SKM-1 treated with dmso at 0.1 percent for 144 hours (cell line): ENCODE measurements around the gene SLCO3A1.

Experiments used
- DNase-seq: peaks from one replicate; lab custom pipeline; 2025; ENCODE audit not compliant: unreplicated experiment; lab: John Stamatoyannopoulos, UW

SLCO3A1 gene

DNA sequence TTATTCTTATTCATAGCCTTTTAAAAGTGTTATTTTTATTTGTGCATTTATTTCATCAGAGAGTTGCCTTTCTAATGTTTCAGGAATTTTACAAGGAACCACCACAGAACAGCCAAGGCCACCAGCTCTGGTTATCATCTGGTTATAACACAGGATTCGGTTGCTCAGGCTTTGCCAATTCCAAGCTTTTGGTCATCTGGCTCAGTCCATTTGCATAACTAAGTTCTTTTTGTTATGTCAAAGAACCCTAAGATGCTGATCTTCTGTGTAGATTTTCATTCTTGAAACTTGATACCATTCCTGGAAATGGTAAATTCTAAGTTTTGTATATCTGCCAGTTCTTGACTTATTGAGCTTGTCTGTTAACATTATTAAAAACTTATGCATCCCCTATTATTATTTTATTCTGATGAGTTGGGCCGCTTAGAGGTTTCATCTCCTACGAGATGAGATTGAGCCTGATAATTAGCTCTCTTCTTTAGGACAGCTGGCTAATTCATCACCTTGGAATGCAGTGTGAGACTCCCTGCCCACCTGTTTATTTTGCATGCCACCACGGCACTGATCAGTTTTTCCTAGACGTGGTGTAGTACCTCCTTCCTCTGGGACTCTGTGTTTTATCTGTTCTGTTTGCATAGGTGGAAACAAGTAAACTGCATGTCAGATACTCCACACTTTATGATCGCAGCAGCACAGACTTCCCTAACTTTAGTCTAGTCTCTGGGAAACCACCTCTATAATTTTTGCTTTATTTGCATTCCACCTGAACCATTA is 264.8 kb downstream of the SLCO3A1 start:
- no peak for DNase-seq

DNA sequence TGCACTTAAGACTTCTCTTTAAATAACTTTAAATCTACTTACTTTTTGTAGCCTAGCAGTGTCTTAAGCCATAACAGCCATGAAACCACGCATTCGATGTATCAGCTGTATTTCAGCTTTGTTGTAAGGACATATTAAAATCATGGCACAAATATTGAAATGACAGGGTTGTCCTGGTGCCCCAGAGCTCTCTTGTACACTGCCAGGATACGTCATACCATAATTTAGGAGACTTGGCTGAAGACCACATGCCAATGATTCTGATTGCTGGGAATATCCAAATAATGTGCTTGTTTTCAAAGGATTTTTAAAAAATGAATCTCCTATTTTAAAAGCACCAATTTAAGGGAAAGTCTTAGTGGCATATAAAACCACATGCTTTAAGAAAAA is 265.4 kb downstream of the SLCO3A1 start:
- no peak for DNase-seq

DNA sequence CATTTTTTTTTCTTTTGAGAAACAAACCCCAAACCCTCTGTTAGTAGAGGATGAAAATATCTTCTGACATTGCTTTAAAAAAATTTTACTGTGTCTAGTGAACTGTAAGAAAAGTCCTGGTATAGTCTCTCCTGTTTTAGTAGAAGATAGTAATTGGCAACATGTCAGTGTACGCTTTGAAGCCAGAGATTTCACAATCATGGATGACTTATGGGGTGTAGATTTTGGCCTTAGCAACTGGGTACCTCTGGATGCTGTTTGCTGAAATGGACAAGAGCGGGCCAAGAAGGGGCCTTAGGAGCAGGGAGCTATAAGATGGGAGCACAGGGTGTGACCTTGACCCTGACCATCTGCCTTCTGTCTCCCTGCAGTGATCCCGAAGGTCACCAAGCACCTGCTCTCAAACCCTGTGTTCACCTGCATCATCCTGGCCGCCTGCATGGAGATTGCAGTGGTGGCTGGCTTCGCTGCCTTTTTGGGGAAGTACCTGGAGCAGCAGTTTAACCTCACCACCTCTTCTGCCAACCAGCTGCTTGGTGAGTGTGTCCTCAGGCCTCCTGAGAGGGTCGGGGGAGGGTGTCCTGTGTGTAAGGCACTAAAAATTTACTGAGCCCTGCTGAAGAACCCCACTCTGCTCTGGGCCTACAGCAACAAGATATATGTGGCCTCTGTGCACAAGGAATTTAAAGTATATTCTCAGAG is 266.7 kb downstream of the SLCO3A1 start:
- DNase-seq = no peak

DNA sequence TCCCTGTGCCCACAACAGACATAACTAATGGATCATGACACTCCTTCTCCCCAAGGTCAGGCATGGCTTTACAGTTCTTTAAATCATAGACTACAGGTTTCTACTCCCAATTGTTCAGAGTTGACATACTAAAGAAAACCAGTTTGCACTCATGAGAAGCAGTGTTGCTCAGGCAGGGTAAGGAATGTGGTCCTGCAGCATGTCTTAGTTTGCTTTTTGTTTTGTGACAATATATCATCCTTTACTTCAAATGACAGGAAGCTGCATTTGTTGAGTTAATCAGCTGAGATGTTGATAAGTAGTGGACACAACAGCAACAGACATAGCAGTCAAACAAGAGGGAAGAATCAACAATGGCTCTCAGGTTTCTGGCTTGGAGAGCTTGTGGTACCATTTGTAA is 267.5 kb downstream of the SLCO3A1 start:
- DNase-seq = no peak

DNA sequence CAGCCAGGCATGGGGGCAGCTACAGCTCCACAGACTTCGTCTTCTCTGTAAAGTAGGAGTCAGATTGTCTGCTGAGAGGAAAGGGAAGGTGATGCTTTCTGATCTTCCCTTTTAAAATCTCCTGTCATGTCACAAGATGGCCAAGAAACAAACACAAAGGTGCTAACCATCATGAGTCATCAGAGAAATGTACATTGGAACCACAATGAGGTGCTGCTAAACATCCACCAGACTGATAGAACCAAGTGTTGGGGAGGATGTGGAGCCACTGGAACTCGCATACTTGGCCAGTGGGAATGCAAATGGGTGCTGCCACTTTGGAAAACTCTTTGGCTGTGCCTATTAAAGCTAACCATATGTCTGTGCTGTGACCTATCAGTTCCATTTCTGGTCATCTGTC is 268.8 kb downstream of the SLCO3A1 start:
- DNase-seq = no peak

DNA sequence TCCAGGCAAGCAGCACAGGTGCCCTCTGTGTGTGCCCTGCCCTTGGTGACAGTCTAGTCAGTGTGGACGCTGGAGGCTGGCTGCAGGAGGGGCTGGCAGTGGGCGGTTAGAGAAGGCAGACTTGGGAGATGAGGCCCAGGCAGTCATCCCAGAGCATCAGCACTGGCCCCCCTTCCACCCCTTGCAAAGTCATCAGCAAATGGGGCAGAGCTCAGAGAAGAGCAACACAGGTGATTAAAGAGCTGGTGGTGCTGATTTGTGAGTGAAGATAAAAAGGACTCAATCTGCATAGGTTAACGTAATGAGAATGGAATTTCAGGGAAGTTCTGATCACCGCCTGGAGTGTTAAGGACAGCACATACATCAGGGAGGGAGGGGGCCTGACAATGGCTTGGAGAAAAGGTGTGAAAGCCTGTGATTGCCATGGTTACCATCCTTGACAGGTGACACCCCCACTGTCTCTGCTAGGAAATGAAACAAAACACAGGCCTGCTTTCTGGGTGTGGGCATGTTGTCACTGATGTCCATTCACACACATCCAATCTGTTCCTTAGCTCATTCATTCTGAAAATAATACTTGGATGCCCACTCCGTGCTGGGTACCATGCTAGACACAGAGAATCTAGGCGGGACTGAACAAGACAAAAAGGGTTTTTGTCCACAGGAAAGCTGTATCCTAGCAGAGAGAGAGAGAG is 270.6 kb downstream of the SLCO3A1 start:
- no peak for DNase-seq

DNA sequence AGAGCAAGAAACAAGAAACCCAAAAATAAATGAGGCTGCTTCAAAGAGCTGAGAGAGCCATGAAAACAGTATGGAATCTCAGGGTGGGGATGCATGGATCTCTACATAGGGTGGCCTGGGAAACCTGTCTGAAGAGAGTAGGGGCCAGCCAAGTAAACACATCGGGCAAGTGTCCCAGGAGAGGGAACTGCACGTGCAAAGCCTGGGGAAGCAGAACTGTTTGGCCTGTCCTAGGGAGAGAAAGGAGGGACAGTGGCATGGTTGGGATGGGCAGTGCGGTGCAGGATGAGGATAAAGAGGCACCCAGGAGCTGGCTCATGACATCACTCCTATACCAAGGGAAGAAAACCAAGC is 271.1 kb downstream of the SLCO3A1 start:
- DNase-seq = no peak

DNA sequence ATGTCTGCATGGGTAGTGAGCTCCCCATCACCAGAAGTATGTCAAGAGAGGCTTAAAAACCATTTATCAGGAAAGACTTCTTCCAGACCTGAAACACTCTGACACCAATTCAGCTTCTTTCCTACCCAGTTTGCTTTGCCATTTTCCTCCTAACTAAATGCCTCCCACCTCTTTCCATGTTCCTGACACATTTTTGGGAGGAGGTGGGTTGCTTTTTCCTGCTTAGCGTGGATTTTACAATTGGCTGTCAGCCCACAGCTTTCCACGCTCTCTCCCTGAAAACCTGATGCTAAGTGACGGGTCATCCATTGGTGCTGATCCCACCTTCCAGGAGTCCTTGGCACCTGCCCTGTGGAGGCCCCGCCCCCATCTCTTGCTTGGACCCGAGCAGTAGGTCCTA is 275.3 kb downstream of the SLCO3A1 start:
- DNase-seq = no peak

DNA sequence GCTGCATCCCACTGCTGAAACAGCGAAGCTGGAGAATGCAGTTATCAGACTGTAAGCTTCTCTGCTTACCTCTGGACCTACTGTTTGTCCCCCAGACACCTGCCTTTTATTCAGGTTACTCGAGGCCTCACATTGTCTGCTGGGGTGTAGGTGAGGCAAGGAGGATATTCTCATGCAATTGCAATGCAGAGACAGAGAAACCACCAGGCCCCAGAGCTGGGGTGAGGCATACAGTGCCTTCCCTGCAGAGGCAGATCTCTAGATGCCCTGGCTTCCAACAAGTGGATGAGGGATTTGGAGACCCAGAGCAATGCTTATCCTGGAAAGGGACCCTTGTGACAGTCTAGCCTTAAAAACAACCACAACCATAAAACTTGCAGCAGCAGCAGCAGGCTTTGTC is 276.7 kb downstream of the SLCO3A1 start:
- DNase-seq = no peak

DNA sequence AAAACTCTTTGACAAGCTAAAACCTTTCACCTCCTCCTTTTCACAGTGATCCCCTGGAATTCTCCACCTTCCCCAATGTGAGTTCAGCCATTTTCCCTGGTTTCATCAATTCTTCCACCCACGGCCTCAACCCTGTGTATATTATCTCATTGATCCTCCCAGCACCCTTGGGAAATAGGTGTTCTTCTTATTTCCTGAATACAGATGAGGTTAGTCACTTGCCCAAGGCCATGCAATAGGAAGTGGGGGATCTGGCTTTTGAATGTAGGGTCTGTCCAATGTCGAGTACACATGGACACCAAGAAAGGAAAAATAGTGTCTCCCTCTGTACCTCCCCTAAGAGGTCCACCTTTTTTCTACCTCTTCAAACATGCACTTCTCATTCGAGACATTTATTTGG is 277.4 kb downstream of the SLCO3A1 start:
- no peak for DNase-seq

DNA sequence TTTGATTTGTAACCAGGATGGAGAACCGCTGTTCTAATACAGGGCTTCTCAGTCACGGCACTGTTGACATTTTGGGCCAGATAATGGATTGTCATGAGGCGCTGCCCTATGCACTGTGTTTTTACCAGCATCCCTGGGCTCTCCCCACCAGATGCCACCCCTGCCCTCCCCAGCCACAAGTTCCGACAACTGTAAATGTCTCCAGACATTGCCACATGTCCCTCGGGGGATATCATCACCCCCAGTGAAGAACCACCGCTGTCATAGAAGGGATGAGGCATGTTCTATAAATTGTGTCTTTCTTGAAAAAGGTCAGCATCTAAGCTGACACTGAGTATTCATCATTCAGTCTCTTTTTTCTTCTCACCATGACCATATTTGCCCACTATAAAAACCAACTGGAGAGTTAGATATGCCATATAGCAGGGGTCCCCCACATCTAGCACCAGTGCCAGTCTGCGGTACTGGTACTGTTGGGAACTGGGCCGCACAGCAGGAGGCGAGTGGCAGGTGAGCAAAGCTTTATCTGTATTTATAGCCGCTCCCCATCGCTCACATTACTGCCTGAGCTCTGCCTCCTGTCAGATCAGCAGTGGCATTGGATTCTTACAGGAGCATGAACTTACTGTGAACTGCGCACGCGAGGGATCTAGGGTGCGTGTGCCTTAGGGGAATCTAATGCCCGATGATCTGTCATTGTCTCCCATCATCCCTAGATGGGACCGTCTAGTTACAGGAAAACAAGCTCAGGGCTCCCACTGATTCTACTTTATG is 279.7 kb downstream of the SLCO3A1 start:
- DNase-seq = no peak

DNA sequence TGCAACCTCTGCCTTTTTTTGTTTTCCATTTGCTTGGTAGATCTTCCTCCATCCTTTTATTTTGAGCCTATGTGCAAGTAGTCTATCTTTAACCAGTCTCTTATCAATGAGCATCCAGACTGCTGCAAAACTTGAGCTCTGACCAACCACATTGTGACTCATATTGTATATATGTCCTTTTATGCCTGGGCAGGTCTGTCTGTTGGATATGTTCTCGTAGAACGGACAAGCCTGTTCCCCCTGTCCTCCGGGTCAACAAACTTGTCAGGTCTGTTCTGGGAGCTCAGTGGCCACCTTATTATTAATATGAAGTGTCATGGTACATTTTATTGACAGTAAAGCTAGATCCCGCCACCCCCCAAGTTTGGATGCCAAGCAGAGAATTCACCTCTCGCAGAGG is 287.3 kb downstream of the SLCO3A1 start:
- DNase-seq = no peak

DNA sequence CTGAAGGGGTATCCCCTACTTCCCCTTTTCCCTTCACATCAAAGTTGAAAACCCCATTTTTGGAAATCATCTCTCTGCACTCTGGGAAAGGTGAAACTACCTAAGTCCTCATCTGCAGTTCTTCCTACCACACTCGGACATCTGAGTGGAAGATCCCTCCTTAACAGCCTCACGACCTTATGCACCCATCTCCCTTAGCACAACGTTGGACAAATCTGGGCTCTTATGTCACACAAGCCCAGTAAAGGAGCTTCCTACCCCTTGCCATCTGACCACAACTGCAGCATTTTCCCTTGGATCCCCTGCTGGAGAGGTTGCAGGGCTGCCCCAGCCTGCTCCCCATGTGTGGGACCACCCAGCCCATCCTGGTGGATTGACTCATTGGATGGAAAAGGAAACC is 288.1 kb downstream of the SLCO3A1 start:
- no peak for DNase-seq

DNA sequence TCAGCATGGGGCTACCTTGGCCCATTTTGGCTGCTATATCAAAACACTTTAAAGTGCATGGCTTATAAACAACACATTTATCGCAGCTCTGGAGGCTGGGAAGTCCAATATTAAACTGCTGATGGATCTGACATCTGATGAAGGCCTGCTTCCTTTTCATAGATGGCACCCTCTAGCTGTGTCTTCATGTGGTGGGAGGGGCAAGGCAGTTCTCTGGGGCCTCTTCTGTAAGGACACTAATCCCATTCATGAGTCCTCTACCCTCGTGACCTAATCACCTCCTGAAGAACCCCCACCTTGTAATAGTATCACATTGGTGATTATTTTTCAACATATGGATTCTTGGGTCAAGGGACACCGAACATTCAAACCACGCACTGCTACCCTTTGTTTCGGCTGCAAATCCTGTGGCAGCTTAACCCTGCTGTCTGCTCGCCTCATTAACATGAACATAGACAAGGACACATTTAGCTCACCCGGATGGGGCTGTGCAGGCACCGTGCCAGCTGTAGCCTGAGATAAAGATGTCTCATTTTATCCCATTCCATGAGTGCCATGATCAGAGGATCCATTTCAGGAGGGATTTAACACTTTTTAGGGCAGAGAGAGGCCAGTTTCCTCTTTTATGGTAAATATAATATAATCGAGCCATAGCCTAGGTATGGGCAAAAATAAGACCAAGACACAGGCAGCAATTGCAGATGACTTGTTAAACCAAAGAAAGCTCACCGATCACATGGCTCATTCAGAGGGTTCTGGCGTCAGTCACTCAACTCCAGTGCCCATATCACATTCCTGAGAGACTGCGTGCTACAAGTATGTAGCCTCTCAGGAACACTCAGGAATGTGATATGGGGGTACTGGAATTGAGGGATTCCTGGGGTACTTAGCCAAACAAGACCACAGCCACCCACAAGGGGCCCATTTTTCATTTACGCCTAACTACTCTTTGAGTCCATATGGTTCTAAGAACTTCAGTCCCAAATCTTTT is 289.0 kb downstream of the SLCO3A1 start:
- DNase-seq = no peak

DNA sequence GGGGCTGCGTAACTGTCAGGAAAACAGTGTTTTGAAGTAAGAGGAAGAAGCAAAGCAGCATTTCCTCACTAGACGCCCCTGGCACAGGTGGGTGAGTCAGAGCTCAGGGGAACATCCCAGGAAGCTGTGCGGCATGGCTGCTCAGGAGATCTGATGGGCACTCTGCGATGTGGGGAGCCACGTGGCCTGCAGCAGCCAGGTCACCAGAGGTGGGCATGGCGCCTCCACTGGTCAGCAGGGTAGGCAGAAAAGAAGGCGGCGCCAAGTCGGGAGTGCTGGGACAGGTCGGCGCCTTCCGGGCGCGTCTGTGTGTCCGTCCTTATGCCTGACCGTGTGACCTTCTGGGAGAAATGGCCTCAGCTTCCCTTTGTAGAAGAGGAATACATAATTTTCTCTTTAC is 290.3 kb downstream of the SLCO3A1 start:
- no peak for DNase-seq

DNA sequence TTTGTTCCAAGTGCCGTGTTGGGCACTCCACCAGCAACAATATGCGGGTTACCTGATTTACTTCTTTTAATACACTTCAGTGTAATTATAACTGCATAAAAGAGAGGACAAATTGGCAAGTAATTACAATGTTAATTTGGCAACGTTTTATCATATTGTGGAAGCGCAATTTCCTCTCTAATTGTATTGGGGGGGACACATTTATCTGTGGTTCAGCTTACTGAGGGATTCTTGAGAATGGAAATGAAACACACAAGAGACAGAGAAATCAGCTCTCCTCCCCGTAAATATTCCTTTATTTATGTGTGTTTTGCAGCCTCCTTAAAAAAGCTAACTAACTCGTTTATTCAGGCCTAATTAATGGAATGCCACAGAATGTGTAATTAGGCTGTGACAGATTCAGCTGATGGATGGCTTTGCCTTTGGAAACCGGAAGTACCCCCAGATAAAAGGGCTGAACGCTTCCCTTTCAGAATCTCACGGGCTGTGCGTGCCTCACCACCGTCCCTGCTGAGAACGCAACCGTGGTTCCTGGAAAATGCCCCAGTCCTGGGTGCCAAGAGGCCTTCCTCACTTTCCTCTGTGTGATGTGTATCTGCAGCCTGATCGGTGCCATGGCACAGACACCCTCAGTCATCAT is 293.1 kb downstream of the SLCO3A1 start:
- DNase-seq = no peak

DNA sequence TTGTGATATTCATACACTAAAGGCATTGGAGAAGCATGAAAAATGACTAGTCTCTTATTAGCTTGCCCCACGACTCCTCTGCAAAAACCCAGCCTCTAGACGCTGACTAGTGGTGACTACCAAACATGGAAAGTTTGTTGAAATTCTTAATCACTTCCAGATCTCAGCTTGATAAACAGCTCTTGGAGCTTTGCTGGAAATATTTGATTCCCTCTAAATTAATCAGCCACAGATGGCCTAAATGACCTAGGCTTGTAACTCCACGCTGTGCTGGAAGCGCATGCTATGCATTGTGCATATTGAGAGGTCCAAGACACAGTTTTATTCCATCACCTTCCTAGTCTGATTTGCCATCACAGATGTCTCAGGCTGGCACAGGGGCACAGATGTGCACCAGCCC is 295.5 kb downstream of the SLCO3A1 start:
- DNase-seq = no peak

DNA sequence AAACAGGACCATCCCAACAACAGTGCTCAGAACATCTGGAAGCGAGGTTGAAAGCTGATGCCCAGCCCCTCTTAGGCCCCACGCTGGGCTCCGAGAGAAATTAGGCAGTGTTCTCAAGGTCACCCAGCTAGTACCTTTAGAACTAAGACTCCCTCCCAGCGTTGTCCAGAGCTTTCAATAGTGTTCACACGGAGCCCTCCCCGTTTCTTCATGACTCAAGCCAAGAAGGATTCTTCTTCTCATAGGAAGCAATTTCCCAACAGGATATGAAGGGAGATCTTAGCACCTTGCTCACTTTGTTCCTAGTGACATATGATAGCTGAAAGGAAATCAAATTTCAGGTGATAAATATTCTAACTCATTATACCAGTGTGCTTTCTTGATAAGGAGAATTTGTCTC is 296.0 kb downstream of the SLCO3A1 start:
- no peak for DNase-seq

DNA sequence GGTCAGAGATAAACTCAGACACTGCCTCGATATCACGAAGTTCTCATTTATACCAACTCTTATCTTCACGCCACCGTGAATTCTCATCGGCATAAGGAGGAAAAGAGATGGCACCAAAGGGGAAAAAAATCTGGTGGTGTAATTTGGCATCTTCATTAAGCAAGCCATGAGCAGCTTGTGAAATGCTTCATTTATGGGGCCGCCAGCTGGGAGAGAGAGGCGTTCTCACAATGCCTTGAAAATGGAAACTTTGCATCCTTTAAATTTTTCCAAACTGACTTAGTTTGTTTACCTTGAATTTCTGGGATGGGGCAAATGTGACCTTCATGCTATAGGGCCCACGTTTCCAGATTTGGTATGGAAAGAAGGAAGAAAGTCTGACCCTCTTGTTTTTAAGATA is 297.7 kb downstream of the SLCO3A1 start:
- no peak for DNase-seq

DNA sequence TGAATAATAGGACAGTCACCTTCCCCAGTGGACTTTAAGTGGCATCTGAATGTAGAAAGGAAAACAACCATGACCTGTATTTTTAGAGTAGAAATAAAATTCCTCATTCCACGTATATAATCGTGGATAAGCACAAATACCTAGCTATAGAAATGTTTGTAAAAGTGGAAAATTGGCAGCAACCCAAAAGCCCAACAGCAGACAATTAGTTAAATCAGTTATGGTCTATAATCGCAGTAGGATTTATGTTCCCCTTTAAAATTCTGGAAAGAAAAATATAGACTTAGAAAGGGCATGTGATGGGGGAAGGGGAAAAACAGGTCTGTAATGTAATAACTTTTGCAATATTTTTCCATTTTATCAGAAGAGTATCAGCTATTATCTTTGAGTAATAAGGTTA is 298.2 kb downstream of the SLCO3A1 start:
- DNase-seq = no peak
